ENCODE measurements around the gene PSMD1. TPM values are rescaled to one million over a fixed set of nuclear protein-coding genes. Genes with fewer than 3 reads are reported as not detected.

PSMD1 gene
- 167 and 170 TPM in 2 replicates for total RNA-seq (2014; rRNA removed; shearing (Covaris generic))

DNA sequence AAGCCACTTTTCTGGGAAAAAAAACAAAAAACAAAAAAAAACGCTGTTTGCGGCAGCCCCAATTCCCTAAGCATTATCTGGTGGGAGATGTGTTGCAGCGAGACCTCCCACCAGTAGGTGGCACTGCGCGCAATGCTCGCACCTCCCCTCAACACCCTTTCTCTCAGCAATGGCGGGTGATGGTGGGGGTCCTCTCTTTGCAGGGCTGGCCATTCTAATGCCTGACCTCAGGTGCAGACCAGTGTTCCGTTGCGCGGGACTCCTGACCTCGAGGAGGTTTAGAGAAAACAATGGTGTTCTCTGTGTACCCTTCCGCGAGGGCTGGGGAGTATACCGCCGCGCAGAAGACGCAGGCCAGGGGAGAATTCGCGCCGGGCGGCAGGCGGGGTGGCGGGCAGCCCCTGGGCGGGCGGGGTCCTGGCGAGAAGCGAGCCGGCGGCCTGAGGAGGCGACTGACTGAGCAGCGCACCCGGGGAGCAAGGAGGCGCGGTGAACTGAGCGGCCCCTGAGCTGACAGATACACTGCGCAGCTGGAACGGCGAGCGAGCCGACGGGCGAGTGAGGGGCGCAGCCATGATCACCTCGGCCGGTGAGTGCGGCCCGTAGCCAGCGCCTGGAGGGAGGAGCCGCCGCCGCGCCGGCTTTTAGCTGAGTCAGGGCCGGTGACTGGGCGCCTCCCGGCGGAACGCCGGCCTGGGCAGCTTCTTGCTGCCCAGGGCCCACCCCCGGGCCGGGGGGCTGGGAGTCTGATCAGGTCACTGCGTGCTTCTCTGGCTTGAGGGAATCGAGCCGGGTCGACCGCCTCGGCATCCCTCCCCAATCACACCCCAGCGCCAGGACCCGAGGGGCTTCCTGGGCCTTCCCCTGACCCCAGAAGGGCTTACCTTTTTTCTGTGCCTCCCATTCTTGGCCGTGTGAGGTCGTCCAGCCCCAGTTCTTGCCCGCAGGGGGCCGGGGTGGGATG is at the start of gene PSMD1:
PSMD1 (plus strand) TSS at position 415 of the 964 bp plus-strand sequence; CDS start at position 574, 159 bp downstream.
- peak; percentile 95 to 97 for DNase-seq
- no peaks in the 10 kb centered on the region for H3K9me3 ChIP-seq (replicated peaks)
- H3K27me3 ChIP-seq: peaks cover 4% of the 10 kb centered on the region; the same call in 1 of the 2 replicates

DNA sequence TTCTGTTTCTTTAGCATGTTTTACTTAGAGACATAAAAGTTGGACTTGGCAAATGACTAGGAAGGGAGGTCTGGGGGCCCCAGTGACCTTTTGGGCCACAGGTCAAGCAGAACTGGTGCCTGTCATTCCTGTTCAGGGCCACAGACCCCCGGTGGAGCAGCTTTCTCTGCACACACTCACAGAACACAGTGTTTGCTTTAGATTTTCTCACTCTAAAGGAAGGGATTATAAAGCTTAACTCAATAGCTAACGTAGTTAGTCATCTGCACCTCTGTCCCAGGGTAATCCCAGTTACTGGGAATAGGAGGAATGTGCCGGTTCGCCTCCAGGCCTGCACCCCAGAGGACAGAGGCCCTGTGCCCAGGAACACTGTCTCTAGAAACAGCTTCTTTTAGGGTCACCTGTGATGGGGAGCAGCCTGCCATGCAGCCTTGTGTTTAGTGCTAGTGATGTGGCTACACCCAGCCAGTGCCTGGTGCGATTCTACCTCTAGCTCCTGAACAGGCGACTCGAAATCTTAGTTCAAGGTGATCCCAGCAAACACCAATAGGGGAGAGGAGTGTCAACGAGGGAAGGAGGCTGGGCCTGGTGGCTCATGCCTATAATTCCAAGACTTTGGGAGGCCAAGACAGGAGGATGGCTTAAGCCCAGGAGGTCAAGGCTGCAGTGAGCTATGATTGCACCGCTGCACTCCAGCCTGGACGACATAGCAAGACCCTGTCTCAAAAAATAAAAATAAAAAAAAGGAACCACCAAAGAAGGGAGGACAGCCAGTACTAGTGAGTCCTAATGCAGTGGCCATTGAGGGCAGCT is 49.2 kb upstream of the PSMD1 start:
- DNase-seq: peak; percentile 41 to 54
- H3K9me3 ChIP-seq (replicated peaks): no peaks in the 10 kb centered on the region
- no peak overlapping the region for H3K4me3 ChIP-seq
- no peak overlapping the region for H3K27ac ChIP-seq
- peaks cover 27% of the 10 kb centered on the region; the same call in 1 of the 2 replicates for H3K27me3 ChIP-seq
- no peaks in the 10 kb centered on the region for H3K36me3 ChIP-seq
- peaks cover 15% of the 10 kb centered on the region; the same call in 1 of the 2 replicates for H3K4me1 ChIP-seq

More for the DNA sequence above, at the start of gene PSMD1:
- Histone ChIP-seq H3K36me3 (peaks cover 14% of the 10 kb centered on the region; the same call in 1 of the 2 replicates), H3K4me1 (peaks cover 9% of the 10 kb centered on the region), H3K27ac (peak within 1 kb of the TSS; percentile 98), H3K4me3 (peak within 1 kb of the TSS; percentile 96)

DNA sequence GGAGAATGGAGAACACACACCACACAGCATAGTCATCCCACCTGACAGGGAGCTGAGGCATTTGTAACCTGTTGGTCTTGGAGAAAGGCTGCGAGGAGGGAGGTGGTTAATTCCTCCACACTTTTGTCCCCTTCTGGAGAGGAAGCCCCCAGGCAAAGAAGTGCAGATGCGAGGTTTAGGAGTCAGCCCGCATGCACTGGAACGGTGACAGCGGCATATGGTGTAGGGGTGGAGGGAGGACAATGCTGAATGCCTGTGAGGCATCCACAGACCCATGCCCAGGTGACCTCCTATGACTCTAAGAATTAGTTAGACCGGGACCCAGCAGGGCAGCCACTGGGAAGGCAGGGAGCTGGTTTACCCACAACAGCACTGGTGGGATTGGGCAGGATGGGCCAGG is 48.5 kb upstream of the PSMD1 start:
- DNase-seq: no peak
- peaks cover 15% of the 10 kb centered on the region; the same call in 1 of the 2 replicates for H3K4me1 ChIP-seq

DNA sequence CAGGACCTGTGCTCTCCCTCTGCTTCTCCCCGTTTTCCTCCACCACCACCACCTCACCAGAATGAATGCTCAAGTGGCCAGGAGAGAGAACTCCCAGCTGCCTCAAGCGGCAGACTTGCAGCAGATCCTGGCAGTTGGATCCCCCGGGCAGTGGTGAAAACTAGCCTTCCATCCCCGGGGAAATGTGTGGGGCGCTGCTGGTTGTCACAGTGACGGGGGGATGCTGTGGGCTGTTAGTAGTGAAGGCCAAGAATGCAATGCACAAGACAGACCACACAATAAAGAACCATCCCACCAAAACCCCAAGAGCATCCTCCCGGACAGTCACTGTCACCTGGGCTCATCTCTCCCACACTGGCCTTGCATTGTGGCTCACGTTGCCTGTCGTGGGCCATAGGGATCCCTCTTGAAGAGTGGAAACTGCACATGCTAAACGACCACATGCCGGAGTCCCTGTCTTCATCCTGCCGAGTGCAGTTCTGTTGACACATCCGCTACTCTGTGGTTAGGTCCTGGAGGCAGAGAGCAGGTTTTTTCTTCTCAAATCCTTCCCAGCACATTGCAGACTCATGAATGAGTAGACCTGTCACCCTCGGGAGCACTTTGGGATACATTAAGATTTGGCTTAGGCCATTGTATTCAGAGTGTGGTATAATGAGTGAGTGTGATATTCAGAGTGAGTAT is 47.3 kb upstream of the PSMD1 start:
- H3K27me3 ChIP-seq: peaks cover 36% of the 10 kb centered on the region

More for the DNA sequence above, 48.5 kb upstream of the PSMD1 start:
- Histone ChIP-seq H3K27ac (no peak overlapping the region), H3K4me3 (no peak overlapping the region), H3K27me3 (peaks cover 31% of the 10 kb centered on the region; the same call in 1 of the 2 replicates), H3K9me3 (replicated peaks) (no peaks in the 10 kb centered on the region), H3K36me3 (no peaks in the 10 kb centered on the region)

DNA sequence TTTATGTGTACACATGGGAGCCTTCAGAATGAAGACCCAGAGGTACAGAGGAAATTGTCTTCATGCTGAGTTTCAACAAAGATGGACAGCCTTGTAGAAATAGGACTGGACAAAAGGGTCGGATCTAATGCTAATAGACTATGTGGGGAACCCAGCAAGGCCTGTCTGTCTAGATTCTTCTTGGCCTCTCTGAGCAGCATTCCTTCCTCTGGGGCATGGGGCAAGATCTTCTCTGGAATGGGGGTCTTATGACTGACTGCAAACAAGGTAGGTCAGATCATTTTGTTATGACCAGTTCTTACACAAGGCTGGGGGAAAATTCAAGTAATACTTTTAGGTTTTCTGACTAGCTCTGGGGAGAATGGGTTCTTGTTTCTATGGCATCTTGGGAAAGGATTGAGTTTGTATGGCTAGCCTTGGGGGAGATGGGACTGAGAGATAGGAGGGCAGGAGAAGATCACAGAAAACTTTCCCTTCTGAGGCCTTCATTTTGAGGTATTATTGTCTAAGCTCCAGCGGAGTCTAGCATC is 46.4 kb upstream of the PSMD1 start:
- peaks cover 39% of the 10 kb centered on the region for H3K27me3 ChIP-seq
- peaks cover 15% of the 10 kb centered on the region; the same call in 1 of the 2 replicates for H3K4me1 ChIP-seq
- no peaks in the 10 kb centered on the region for H3K36me3 ChIP-seq
- H3K9me3 ChIP-seq (replicated peaks): no peaks in the 10 kb centered on the region
- H3K27ac ChIP-seq: no peak overlapping the region
- no peak overlapping the region for H3K4me3 ChIP-seq
- DNase-seq: no peak

More for the DNA sequence above, 47.3 kb upstream of the PSMD1 start:
- no peaks in the 10 kb centered on the region for H3K36me3 ChIP-seq
- no peaks in the 10 kb centered on the region for H3K9me3 ChIP-seq (replicated peaks)
- peaks cover 15% of the 10 kb centered on the region; the same call in 1 of the 2 replicates for H3K4me1 ChIP-seq
- DNase-seq: no peak
- no peak overlapping the region for H3K27ac ChIP-seq
- H3K4me3 ChIP-seq: no peak overlapping the region

DNA sequence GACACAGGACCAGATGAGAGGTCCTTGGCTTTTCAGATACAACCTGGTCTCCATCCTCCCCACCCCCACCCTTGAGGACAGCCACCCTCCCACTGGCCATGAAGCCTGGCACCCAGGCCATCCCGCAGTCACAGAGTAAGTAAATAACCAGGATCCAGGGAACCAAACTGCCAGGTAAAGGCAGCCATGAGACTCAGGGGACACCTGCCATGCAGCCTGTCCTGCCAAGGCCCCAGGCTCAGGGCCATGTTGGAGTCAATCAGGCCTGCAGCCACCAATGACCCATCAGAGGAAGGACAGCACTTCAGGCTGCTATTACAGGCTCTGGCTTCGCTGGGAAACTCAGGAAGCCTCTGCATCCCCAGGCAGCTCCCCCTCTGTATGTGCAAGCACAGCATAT is 45.1 kb upstream of the PSMD1 start:
- Histone ChIP-seq H3K36me3 (no peaks in the 10 kb centered on the region), H3K27ac (no peak overlapping the region), H3K9me3 (replicated peaks) (no peaks in the 10 kb centered on the region), H3K27me3 (peaks cover 39% of the 10 kb centered on the region), H3K4me3 (no peak overlapping the region), H3K4me1 (peaks cover 13% of the 10 kb centered on the region; the same call in 1 of the 2 replicates)
- DNase-seq: no peak

DNA sequence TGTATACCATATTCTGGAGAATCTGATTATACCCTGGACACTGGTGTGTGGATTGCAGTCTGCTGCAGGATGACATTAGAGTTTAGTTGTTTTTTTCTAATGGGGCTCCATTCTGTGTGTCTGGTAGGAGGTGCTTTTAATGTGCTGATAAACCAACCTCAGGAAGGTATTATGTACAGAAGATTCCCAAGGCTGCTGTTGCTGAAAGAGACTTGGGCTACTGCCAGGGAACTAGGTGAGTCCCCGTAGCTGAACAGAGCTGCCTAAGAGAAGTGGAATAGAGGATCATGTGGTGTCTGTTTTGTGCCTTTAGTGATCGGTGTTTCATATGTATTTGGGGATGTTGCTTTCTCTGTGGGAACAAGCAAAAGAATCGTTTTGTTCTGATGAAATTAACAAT is 44.2 kb upstream of the PSMD1 start:
- no peaks in the 10 kb centered on the region for H3K9me3 ChIP-seq (replicated peaks)
- no peak overlapping the region for H3K4me3 ChIP-seq
- H3K36me3 ChIP-seq: no peaks in the 10 kb centered on the region
- no peak overlapping the region for H3K27ac ChIP-seq
- H3K27me3 ChIP-seq: peaks cover 42% of the 10 kb centered on the region
- no peak for DNase-seq
- H3K4me1 ChIP-seq: peaks cover 9% of the 10 kb centered on the region; the same call in 1 of the 2 replicates

DNA sequence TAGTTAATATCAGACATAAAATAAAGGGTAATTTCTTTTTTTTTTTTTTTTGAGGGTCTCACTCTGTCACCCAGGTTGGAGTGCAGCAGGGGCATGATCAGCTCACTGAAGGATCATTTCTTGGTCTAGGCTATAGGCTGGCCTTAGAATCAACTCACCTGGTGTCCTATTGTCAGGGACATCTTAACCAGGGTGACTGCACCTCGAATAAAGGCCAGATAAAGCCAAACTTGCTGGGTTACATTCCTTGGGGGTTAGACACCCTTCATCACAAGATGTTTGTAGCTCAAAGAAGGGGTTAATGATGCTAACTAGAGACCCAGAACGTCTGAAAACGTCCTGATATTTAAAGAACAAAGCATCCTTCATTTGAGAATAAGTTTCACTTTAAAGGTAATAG is 42.8 kb upstream of the PSMD1 start:
- peaks cover 7% of the 10 kb centered on the region; the same call in 1 of the 2 replicates for H3K4me1 ChIP-seq
- H3K4me3 ChIP-seq: no peak overlapping the region
- DNase-seq: no peak
- no peak overlapping the region for H3K27ac ChIP-seq
- peaks cover 34% of the 10 kb centered on the region for H3K27me3 ChIP-seq
- H3K36me3 ChIP-seq: no peaks in the 10 kb centered on the region
- H3K9me3 ChIP-seq (replicated peaks): no peaks in the 10 kb centered on the region

DNA sequence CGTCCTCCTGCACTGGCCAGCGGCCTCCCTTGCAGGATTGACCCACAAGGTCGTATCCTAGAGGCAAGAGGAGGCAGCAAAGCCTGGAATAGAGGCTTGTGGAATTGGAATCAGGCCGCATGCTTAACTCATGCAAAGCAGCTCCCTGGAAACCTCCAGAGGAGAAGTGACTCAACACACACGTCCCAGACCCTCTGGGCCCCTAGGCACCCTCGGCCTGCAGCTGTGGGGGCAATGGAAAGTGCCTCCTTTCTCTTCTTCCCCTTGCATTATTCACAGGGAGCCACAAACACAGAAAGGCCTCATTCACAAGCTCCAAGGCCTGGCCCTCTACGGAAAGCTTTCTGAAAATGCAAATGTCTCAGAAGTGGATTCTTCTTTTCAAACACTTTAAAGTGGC is 41.2 kb upstream of the PSMD1 start:
- DNase-seq: no peak
- Histone ChIP-seq H3K4me3 (no peak overlapping the region), H3K4me1 (peaks cover 7% of the 10 kb centered on the region; the same call in 1 of the 2 replicates), H3K27me3 (peaks cover 20% of the 10 kb centered on the region), H3K27ac (no peak overlapping the region), H3K9me3 (replicated peaks) (no peaks in the 10 kb centered on the region), H3K36me3 (no peaks in the 10 kb centered on the region)

DNA sequence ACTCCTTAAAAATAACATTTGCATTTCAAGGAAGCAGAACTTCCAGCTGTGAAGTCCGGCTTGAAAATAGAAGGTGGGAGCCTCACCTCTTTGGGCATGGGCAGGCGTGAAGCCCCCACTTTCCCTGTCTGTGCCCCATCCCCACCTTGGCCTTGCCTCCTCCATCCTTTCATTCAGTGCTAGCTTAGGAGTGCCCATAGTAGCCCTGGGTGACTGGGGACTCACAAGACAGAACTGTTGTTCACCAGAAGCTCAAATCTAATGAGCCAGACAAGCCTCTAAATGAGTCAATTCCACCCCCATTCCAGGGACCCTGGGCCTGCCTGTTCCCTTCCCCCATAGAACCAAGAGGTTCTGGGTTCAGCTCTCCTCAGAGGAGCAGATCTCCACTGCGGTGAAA is 40.7 kb upstream of the PSMD1 start:
- Histone ChIP-seq H3K4me3 (no peak overlapping the region), H3K36me3 (no peaks in the 10 kb centered on the region), H3K27ac (no peak overlapping the region), H3K9me3 (replicated peaks) (no peaks in the 10 kb centered on the region), H3K4me1 (peaks cover 7% of the 10 kb centered on the region; the same call in 1 of the 2 replicates), H3K27me3 (peaks cover 20% of the 10 kb centered on the region)
- DNase-seq: no peak

DNA sequence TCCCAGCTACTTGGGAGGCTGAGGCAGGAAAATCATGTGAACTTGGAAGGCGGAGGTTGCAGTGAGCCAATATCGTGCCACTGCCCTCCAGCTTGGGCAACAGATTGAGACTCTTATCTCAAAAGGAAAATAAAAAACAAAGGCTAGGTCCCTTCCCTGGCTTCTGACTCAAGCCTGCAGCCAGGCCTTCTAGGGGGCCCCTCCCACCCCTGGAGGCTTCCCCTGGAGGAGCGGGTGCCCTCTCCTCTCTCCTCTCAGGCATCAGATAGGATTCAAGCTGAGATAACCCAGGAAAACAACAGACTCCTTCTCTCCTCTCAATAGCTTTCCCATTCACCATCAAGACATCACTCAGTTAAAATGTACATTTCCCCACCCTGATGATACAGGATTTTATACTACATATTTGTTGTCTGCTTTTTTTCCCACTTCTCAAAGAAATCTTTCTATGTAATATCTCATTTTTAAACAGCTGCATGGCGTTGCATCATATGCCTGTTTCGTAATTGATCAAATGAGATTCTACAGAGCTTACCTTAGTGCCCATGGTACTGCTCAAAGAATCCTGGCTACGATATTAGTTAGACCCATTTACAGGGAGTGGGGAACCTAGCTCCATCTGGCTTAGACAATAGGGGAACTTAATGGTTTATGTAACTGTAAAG is 40.0 kb upstream of the PSMD1 start:
- H3K27me3 ChIP-seq: peaks cover 19% of the 10 kb centered on the region
- no peak for DNase-seq
- no peaks in the 10 kb centered on the region for H3K9me3 ChIP-seq (replicated peaks)
- H3K27ac ChIP-seq: no peak overlapping the region
- peaks cover 7% of the 10 kb centered on the region; the same call in 1 of the 2 replicates for H3K4me1 ChIP-seq
- H3K4me3 ChIP-seq: no peak overlapping the region
- no peaks in the 10 kb centered on the region for H3K36me3 ChIP-seq

DNA sequence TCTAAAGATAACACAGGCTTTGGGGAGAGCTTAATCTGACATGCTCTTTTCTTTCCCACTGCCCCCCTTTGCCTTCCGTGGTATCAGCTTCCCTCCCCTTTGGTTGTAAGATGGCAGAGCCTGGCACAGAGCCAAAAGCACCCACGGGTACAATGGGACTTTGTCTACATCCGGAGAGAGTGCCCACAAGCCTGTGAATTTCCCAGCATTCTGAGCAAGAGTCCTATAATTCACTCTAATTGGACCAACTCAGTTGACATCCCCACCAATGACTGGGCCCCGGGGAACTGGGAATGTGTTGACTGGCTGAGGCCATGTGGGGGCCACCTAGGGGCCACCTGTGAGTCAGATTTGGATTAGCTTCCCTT is 39.5 kb upstream of the PSMD1 start:
- H3K27me3 ChIP-seq: peaks cover 16% of the 10 kb centered on the region
- H3K36me3 ChIP-seq: no peaks in the 10 kb centered on the region
- peaks cover 7% of the 10 kb centered on the region; the same call in 1 of the 2 replicates for H3K4me1 ChIP-seq
- peak; percentile 65 to 82 for DNase-seq
- H3K4me3 ChIP-seq: no peak overlapping the region
- H3K27ac ChIP-seq: no peak overlapping the region
- H3K9me3 ChIP-seq (replicated peaks): no peaks in the 10 kb centered on the region

DNA sequence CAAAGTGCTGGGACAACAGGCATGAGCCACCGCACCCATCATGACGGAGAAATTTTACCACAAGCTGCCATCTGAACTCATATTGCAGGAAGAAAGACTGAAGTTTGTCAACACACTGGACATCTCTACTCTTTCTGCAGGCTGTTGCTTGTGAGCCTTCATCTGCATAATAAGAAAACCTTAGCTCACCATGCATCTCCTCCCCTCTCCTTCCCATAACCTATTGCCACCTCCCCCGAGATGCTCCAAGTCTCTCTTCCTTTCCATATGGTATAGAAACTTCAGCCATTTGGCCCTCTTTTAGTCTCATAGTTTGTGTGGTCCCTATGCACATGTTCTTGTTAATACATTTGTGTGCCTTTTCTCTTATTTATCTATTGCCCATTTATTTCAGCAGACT is 38.5 kb upstream of the PSMD1 start:
- peaks cover 7% of the 10 kb centered on the region; the same call in 1 of the 2 replicates for H3K4me1 ChIP-seq
- no peak for DNase-seq
- no peak overlapping the region for H3K4me3 ChIP-seq
- no peaks in the 10 kb centered on the region for H3K9me3 ChIP-seq (replicated peaks)
- no peaks in the 10 kb centered on the region for H3K36me3 ChIP-seq
- peaks cover 11% of the 10 kb centered on the region for H3K27me3 ChIP-seq
- H3K27ac ChIP-seq: no peak overlapping the region
